Measurements from ENCODE around the gene FKBP1A. TPM values are rescaled to one million over a fixed set of nuclear protein-coding genes. Genes with fewer than 3 reads are reported as not detected.

Gene FKBP1A
- total RNA-seq, 1 donor from 2014 or later: 183 TPM

GRCh38 chr20:1364106-1364505, 28.7 kb downstream of the FKBP1A start:
- Mint-ChIP-seq H3K27me3 (ENCODE audit: low read depth) (no peaks in the 10 kb centered on the region), H3K4me3 (ENCODE audit: unreplicated experiment) (no peak overlapping the region), H3K36me3 (ENCODE audit: low read depth) (peaks cover 20% of the 10 kb centered on the region), H3K4me1 (ENCODE audit: low read depth) (peaks cover 16% of the 10 kb centered on the region), H3K9me3 (ENCODE audit: low read depth) (peaks cover 3% of the 10 kb centered on the region), H3K27ac (ENCODE audit: unreplicated experiment) (no peak overlapping the region)
- no peak for DNase-seq (ENCODE audit: low spot score)
- TF ChIP-seq CTCF (IDR thresholded peaks at IDR 0.05): no peak

GRCh38 chr20:1363522-1363921, 29.3 kb downstream of the FKBP1A start:
- Mint-ChIP-seq H3K4me3 (ENCODE audit: unreplicated experiment) (no peak overlapping the region), H3K27ac (ENCODE audit: unreplicated experiment) (no peak overlapping the region), H3K36me3 (ENCODE audit: low read depth) (peaks cover 20% of the 10 kb centered on the region), H3K9me3 (ENCODE audit: low read depth) (peaks cover 3% of the 10 kb centered on the region), H3K4me1 (ENCODE audit: low read depth) (peaks cover 10% of the 10 kb centered on the region), H3K27me3 (ENCODE audit: low read depth) (no peaks in the 10 kb centered on the region)
- no peak for TF ChIP-seq CTCF (IDR thresholded peaks at IDR 0.05)
- no peak for DNase-seq (ENCODE audit: low spot score)

- Mint-ChIP-seq H3K4me1 (ENCODE audit: low read depth) (no peaks in the 10 kb centered on the region), H3K27ac (ENCODE audit: unreplicated experiment) (no peak overlapping the region), H3K9me3 (ENCODE audit: low read depth) (peaks cover 2% of the 10 kb centered on the region), H3K36me3 (ENCODE audit: low read depth) (peaks cover 20% of the 10 kb centered on the region), H3K4me3 (ENCODE audit: unreplicated experiment) (no peak overlapping the region), H3K27me3 (ENCODE audit: low read depth) (no peaks in the 10 kb centered on the region)
- no peak for TF ChIP-seq CTCF (IDR thresholded peaks at IDR 0.05)
- DNase-seq (ENCODE audit: low spot score): no peak
Measured at GRCh38 chr20:1362484-1362883, 30.4 kb downstream of the FKBP1A start.

- no peak for DNase-seq (ENCODE audit: low spot score)
- Mint-ChIP-seq H3K4me1 (ENCODE audit: low read depth) (no peaks in the 10 kb centered on the region), H3K9me3 (ENCODE audit: low read depth) (no peaks in the 10 kb centered on the region), H3K27ac (ENCODE audit: unreplicated experiment) (no peak overlapping the region), H3K27me3 (ENCODE audit: low read depth) (no peaks in the 10 kb centered on the region), H3K4me3 (ENCODE audit: unreplicated experiment) (no peak overlapping the region), H3K36me3 (ENCODE audit: low read depth) (peaks cover 25% of the 10 kb centered on the region)
- no peak for TF ChIP-seq CTCF (IDR thresholded peaks at IDR 0.05)
Measured at GRCh38 chr20:1360094-1360846, 32.6 kb downstream of the FKBP1A start.

GRCh38 chr20:1357921-1358671, 34.8 kb downstream of the FKBP1A start:
- DNase-seq (ENCODE audit: low spot score): no peak
- H3K4me3 Mint-ChIP-seq (ENCODE audit: unreplicated experiment): no peak overlapping the region
- peaks cover 39% of the 10 kb centered on the region for H3K36me3 Mint-ChIP-seq (ENCODE audit: low read depth)
- H3K27me3 Mint-ChIP-seq (ENCODE audit: low read depth): no peaks in the 10 kb centered on the region
- no peak for TF ChIP-seq CTCF (IDR thresholded peaks at IDR 0.05)
- no peaks in the 10 kb centered on the region for H3K4me1 Mint-ChIP-seq (ENCODE audit: low read depth)
- no peak overlapping the region for H3K27ac Mint-ChIP-seq (ENCODE audit: unreplicated experiment)
- peaks cover 15% of the 10 kb centered on the region for H3K9me3 Mint-ChIP-seq (ENCODE audit: low read depth)
